Activated CD4-positive, alpha-beta memory T cell treated with anti-CD3 and anti-CD28 coated beads, Interleukin-2, amount 10 ng/mL, durations not matched to agents 7 days and 5 days (primary cell): ENCODE results near the gene ZPBP. TPM values are rescaled to one million over a fixed set of nuclear protein-coding genes. Genes with fewer than 3 reads are reported as not detected.

Source experiments
- total RNA-seq, 2 experiments: library from RNA; stranded (reverse); gene quantifications; one replicate each; pipeline ENCODE4 v1.2.3, GENCODE V29; 2021

ZPBP gene
- total RNA-seq, 2 experiments from 2014 or later, result not detected

Other genes starting within 250 kb of the ZPBP start
- 100 to 1,000 TPM; 383 to 404 TPM for gene IKZF1, start 211.5 kb upstream of the ZPBP start, total RNA-seq